GM19328 (cell line): ENCODE data around the gene SMC3.
A peak's percentile ranks its signal among the peaks of the same experiment; 100 is the strongest.

Experiments
- ATAC-seq: cut with Tn5 transposase; IDR thresholded peaks from one replicate; pipeline ENCODE4 v1.9.1; 2021; ENCODE audit warnings: mild to moderate bottlenecking, moderate library complexity; ENCODE audit not compliant: unreplicated experiment

The SMC3 gene

DNA sequence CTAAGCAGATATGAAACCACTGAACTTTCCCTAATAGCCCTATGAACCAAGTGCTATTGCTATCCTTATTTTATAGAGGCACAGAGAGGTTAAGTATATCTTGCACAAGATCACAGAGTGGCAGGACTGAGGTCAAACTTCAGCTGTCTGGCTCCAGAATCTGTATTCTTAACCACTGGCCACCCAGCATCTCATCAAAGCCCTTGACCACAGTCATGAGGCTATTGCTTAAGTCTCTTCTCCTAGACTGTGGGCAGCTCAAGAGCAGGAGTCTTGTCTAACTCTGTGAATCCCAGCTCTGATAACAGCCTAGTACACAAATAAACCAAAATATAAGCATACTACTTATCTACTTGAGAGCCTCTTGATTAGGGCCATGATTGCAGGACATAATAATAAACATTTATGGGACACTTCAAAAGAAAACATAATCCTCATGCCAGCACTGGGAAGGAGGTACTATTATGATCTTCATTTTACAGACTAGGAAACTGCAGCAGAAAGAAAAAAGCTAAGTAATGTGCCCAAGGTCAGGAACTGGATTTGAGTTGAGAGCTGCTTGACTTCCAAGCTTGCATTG, 22.4 kb upstream of the SMC3 start:
- ATAC-seq, result no peak

DNA sequence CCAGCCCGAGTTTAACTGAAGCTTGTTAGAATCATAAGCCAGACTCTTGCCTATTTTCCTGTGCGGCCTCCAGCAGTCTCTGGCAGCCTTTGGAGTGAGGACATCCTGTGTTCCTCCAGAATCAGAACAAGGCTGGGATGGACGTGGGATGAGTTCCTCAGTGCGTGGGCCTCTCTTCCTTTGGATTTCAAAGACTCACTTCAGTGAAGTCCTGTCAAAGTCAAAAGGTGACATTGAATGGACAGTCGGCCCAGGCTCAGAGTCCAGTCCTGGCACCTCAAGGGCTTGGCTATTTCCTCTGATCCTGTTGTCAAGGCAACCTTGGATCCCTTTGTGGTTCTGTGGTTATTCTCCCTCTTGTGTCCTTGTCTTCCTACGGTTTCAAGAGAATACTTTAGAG, 21.4 kb upstream of the SMC3 start:
- no peak for ATAC-seq

DNA sequence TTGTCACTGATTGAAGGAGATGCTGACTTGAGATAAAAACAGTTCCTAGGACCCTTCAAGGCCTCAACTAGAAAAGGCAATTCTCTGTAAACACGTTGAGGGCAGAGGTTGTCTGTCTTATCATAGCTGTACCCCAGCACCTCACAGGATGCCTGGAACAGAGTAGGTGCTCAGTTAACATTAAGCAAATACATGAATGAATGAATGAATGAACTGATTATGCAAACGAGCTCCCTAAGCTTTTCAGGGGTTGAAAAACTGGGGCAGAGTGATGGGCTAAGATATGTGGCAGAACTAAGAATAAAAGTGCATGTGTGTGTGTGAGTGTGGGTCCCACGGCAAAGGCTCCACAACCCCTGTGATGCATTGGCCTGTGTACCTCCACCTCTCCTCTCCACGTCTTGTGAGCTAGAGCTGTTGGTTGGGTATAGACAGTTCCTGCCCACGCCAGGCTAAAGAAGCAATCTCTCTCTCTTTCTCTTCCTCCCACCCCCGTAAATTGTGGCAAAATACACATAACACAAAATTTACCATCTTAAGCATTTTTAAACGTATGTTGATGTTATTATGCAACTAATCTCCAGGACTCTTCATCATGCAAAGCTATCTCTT, 20.9 kb upstream of the SMC3 start:
- ATAC-seq, result no peak

DNA sequence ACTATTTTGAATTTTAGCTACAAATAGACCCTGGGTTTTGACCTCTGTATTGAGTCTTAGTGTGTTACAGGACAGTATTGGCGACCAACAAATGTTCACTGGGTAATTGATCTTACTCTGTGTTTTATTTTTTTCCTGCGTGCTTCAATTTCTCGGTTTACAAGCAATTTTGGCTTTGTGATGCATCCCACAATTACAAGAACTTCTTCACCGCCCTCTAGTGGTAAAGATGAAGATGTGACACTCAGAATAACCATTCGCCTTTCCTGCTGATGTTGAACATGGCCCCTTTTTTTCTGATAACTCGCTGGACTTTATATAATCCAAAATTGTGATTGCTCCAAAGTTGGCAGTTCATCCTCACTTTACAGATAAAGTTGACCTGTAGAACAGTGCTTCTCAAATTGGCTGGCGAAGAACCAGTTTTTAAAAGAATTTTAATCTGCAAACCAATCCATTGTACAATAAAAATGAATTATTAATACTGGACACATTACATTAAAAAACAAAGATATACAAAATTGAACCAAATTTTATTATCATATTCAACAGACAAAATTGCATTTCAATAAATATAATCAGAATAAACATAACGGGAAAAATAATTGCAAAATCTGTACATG, 20.2 kb upstream of the SMC3 start:
- ATAC-seq, result no peak

GRCh38 chr10:110548002-110548401, 19.5 kb upstream of the SMC3 start:
- ATAC-seq, result no peak

DNA sequence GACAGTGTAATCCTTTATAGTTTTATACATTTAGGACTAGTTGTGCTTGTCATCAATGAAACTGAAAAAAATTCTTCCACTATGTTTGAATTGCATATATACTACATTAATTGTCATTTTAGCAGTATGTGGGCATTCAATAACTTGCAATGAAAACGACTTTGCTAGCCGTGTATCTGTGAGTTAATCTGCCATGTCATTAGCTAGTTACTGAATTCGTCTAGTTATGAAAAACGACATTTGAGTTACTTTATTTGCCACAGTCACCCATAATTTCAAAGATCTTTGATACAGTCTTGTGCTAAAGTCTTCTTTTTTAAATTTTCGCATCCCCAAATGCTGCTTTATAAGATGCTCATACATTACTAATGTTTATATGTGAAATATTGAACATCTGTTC, 18.3 kb upstream of the SMC3 start:
- ATAC-seq, result no peak

DNA sequence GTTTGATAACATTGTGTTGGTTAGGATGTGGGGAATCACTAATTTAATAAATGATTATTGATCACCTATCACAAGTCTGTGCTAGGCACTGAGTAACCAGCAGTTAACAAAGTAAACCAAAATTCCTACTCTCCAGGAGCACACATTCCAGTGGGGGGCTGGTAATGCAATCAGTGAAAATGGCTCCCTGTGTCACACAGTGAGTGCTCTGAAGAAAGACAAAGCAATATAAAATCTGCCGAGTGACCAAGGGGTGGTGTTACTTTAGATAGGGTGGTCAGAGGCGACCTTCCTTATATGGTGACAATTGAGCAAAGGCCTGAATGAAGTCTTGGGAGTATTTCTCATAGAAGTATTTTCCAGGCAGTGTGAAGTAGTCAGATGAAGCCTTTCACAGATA, 13.6 kb upstream of the SMC3 start:
- ATAC-seq, result no peak

GRCh38 chr10:110556296-110556695, 11.2 kb upstream of the SMC3 start:
- no peak for ATAC-seq

- no peak for ATAC-seq
Measured at GRCh38 chr10:110556969-110557601, 10.4 kb upstream of the SMC3 start.

GRCh38 chr10:110558041-110558440, 9.5 kb upstream of the SMC3 start:
- ATAC-seq, result no peak

DNA sequence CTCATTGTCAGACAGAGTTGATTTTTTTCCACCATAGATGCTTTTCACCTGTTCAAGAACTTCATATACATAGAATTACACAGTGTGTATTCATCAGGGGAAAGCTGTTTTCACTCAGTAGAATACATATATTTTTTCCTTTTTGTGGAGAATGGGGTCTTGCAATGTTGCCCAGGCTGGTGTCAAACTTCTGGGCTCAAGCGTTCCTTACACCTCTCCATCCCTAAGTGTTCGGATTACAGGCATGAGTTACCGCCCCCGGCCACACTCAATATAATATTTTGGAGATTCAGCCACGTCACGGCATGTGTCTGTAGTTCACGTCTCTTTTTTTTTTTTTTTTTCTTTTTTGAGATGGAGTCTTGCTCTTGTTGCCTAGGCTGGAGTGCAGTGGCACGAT, 7.5 kb upstream of the SMC3 start:
- no peak for ATAC-seq

GRCh38 chr10:110561292-110561691, 6.2 kb upstream of the SMC3 start:
- no peak for ATAC-seq

DNA sequence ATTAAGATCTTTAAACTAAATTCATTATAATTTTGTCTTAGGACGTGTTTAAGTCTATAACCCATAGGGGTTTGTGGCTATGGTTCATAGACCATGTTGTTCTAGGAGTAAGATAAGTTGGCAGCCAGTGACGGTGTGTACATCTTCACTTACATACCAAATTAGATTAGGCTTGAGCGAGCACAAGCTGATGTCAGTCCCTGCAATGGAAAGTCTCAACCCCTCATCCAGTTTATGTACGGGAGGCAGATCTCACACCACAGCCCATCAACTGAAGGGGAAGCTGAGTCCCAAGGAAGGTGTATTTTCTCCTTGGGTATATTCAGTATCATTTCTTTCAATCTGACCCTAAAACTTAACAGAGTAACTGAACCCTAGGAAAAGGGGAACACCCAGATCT, 5.1 kb upstream of the SMC3 start:
- no peak for ATAC-seq

GRCh38 chr10:110563132-110563531, 4.4 kb upstream of the SMC3 start:
- ATAC-seq, result no peak

DNA sequence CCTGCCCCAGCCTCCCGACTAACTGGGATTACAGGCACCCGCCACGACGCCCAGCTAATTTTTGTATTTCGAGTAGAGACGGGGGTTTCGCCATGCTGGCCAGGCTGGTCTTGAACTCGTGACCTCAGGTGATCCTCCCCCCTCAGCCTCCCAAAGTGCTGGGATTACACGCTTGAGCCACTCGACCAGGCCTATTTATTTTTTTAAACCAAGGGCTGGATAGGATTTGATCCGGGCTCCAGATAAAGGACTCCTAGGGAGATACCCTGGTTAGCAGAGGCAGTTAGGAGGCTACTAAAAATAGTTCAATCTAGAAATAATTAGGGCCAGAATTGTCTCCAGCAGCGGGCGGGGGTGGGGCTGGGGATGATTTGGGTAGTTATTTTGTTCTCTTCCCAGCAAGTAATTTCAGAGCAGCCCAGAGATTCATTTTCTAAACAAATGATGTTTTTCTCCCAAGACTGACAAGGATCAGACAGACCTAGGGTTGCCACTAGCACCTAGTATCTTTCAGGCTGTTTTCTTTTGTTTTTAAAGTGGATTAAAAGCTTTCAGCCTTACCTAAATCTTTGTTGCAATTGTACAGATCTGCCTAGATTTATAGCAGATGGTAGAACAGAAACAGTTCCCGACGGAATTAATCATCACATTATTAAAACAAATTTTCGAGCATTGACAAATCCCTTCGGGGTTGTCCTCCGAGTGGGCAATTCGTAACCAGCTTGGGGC, 859 bp upstream of the SMC3 start:
- ATAC-seq, result no peak

DNA sequence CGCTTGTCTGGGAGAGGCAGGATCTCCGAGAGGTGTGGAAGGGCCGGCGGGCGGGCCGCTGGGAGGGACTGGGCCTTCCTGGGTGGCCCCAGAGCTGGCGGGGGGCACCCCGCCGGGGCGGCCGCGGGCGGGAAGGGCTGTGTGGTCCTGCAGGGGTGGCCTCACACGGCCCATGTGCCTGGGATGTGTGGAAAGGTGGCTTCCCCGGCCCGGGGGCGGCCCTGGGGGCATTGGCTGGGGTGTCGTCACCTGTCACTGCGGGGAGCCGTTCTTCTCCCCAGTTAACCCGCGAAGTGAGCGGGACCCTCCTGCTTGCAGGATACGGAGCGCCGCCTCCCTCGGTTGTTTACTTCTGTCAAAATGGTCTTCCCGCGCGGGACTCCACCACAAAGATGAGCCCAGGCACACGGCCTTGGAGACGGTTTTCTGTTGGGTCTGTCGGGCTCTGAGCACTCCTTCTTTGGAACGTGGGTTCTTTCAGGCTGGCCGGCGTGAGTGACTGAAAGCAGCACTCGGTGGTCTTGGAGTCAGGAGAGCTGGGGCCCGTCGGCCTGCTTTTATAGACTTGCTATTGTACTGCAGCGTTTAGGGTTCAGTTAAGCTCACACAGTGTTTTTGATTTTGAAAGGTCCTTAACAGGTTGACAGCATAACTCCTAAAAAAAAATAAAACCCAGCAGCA, 700 bp downstream of the SMC3 start:
- ATAC-seq, result peak; percentile 26

DNA sequence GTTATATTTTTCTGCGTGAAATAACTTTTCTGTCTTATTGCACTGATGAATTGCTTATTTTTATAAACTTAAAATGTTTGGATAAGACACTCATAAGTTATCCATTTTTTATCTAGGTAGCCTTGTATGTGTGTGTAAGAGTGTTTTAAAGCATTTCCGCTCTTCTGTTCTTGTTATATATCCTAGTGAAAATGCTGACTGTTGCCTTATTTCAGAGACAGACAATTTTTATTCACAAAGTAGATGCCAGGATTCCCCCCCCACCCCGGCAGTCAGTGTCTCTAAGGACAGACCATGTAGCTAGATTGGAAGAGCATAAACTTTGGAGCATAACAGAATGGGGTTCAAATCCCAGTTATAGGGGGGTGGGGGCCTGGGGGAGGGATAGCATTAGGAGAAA, 1.6 kb downstream of the SMC3 start:
- no peak for ATAC-seq

- no peak for ATAC-seq
Measured at GRCh38 chr10:110569736-110570135, 2.2 kb downstream of the SMC3 start.

GRCh38 chr10:110571093-110571743, 3.7 kb downstream of the SMC3 start:
- no peak for ATAC-seq

DNA sequence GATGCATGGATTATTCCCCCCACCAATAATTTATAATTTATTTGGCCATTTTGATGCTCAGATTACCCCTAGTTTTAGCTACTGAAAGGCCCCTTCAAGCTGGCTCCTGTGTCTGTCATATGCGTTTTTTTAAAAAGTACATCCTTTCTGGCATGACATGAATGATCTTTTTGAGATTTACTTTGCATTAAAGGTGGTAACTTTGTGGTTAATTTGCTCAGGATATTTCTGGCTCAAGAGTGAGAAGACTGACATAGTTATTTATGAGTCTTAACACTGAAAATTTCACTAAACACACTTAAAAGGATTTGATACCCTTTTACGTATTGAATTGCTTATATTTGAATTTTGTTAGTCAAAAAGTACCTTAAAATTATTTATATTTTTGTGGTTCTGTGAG, 5.4 kb downstream of the SMC3 start:
- no peak for ATAC-seq

- no peak for ATAC-seq
Measured at GRCh38 chr10:110574420-110574819, 6.9 kb downstream of the SMC3 start.
